DMS 273 treated with DMSO at 0.1 percent for 48 hours (cell line): Measurements from ENCODE around the gene CFLAR.
"Not testable (repeated sequence)": the region's sequence is repeated elsewhere in the genome, so short reads cannot be mapped to it uniquely, and the experiment has no call there.

Source experiments
- DNase-seq: peaks from one replicate; lab custom pipeline; 2025; lab: John Stamatoyannopoulos, UW

Gene CFLAR

GRCh38 chr2:201116115-201116958 is at the start of gene CFLAR:
Gene CFLAR (plus strand): TSS chr2:201116164. CDS start chr2:201129866, 13,702 bp downstream.
- DNase-seq = no peak

GRCh38 chr2:201070948-201071478 is 45.0 kb upstream of the CFLAR start:
- DNase-seq = no peak

GRCh38 chr2:201071479-201072200 is 44.3 kb upstream of the CFLAR start, which contains the start of the genes HYCC2 and NDUFB3:
Gene HYCC2 (minus strand): TSS chr2:201071671. CDS start chr2:201024009, 47,662 bp downstream.
Gene NDUFB3 (plus strand): TSS chr2:201072001. CDS start chr2:201078883, 6,882 bp downstream.
- peak; percentile 90 for DNase-seq

GRCh38 chr2:201072201-201072530 is 43.8 kb upstream of the CFLAR start:
- DNase-seq = no peak

GRCh38 chr2:201073071-201073470 is 42.9 kb upstream of the CFLAR start:
- no peak for DNase-seq

- no peak for DNase-seq
These were observed 41.0 kb upstream of the CFLAR start for GRCh38 chr2:201074996-201075395.

GRCh38 chr2:201084863-201085262 is 31.1 kb upstream of the CFLAR start:
- DNase-seq = no peak

GRCh38 chr2:201090574-201090973 is 25.4 kb upstream of the CFLAR start:
- DNase-seq = no peak

- no peak for DNase-seq
These were observed 22.4 kb upstream of the CFLAR start for GRCh38 chr2:201093573-201093972.

- DNase-seq = no peak
These were observed 15.5 kb upstream of the CFLAR start for GRCh38 chr2:201100497-201100896.

GRCh38 chr2:201105759-201106158 is 10.2 kb upstream of the CFLAR start:
- no peak for DNase-seq

- DNase-seq = no peak
These were observed 8.3 kb upstream of the CFLAR start for GRCh38 chr2:201107624-201108023.

GRCh38 chr2:201108341-201108740 is 7.6 kb upstream of the CFLAR start:
- no peak for DNase-seq

- no peak for DNase-seq
These were observed 6.8 kb upstream of the CFLAR start for GRCh38 chr2:201109186-201109585.

GRCh38 chr2:201110615-201111014 is 5.3 kb upstream of the CFLAR start:
- DNase-seq = no peak

GRCh38 chr2:201111096-201111495 is 4.9 kb upstream of the CFLAR start:
- no peak for DNase-seq

GRCh38 chr2:201114350-201114749 is 1.6 kb upstream of the CFLAR start:
- no peak for DNase-seq

GRCh38 chr2:201114846-201115245 is 1.1 kb upstream of the CFLAR start:
- no peak for DNase-seq

- DNase-seq = peak; percentile 65
These were observed 1.2 kb downstream of the CFLAR start for GRCh38 chr2:201116959-201117734.

GRCh38 chr2:201117735-201118094 is 1.8 kb downstream of the CFLAR start:
- DNase-seq = not testable (repeated sequence)

- DNase-seq = peak; percentile 90
These were observed 2.4 kb downstream of the CFLAR start for GRCh38 chr2:201118121-201118960.
